Measurements from ENCODE around the gene HSD17B7. TPM values are rescaled to one million over a fixed set of nuclear protein-coding genes. Genes with fewer than 3 reads are reported as not detected.

The HSD17B7 gene
- total RNA-seq, 1 donor from 2014 or later, result 11.6 TPM

DNA sequence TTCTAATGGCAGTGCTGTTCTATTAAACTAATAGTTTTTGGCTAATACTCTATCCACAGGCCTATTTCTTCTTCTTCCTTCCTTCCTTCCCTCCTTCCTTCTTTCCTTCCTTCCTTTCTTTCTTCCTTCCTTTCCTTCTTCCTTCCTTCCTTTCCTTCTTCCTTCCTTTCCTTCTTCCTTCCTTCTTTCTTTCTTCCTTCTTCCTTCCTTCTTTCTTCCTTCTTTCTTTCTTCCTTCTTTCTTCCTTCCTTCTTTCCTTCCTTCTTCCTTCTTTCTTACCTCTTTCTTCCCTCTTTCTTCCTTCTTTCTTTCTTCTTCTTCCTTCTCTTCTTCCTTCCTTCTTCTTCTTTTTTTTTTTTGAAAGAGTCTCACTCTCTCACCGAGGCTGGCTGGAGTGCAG is 38.8 kb downstream of the HSD17B7 start:
- no peak for TF ChIP-seq CTCF (conservative IDR thresholded peaks at IDR 0.05; ENCODE audit: low read depth, low read length)
- H3K4me3 ChIP-seq (ENCODE audit: low read depth, low read length), result no peak overlapping the region
- DNase-seq (ENCODE audit: low read depth), result no peak

DNA sequence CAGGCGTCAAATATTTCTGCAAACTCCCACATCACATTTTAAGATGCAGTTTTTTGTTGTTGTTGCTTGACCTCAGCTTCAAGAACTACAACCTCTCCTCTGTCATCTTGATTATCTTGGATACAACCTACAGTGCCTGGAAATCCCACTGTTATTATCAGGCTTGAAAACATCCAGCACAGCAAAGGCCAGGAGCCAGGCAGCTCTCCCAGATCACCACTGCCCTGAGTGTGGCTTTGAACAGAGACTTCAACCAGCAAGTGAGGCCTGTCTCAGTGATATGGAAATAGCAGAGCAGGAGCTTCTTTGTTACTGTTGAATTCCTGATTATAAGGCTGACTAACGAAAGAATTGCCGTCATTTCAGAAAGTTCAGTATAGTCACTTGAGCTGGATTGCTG is 42.0 kb downstream of the HSD17B7 start:
- no peak for DNase-seq (ENCODE audit: low read depth)
- H3K4me3 ChIP-seq (ENCODE audit: low read depth, low read length), result no peak overlapping the region
- no peak for TF ChIP-seq CTCF (conservative IDR thresholded peaks at IDR 0.05; ENCODE audit: low read depth, low read length)

GRCh38 chr1:162835157-162835899 is 44.8 kb downstream of the HSD17B7 start:
- H3K4me3 ChIP-seq (ENCODE audit: low read depth, low read length), result no peak overlapping the region
- DNase-seq (ENCODE audit: low read depth), result no peak
- TF ChIP-seq CTCF (conservative IDR thresholded peaks at IDR 0.05; ENCODE audit: low read depth, low read length), result no peak

GRCh38 chr1:162838863-162839262 is 48.4 kb downstream of the HSD17B7 start:
- no peak overlapping the region for H3K4me3 ChIP-seq (ENCODE audit: low read depth, low read length)
- TF ChIP-seq CTCF (conservative IDR thresholded peaks at IDR 0.05; ENCODE audit: low read depth, low read length), result no peak
- no peak for DNase-seq (ENCODE audit: low read depth)

DNA sequence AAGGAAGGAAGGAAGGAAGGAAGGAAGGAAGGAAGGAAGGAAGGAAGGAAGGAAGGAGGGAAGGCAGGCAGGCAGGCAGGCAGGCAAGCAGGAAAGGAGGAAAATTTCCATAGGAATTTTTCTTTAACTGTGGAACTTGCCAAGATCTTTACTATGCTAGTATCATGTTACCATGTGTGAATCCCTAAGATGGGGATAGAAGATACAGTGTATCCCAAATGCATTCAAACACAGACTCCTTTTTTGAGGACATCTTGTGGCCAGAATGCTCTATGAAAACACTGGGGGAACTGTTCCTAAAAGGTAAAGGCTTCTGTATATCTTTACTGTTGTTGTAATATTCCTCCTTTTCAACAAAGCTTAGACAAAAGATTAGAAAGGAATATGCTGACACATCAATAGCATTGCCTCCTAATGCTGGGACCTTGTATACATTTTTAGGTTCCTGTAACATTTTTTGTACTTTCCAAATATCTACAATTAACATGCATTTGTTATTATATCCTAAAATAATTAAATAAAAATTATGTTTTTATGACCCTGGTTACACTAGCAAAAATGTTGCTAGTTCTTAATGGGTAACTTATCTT is 49.8 kb downstream of the HSD17B7 start:
- no peak for TF ChIP-seq CTCF (conservative IDR thresholded peaks at IDR 0.05; ENCODE audit: low read depth, low read length)
- no peak for DNase-seq (ENCODE audit: low read depth)

GRCh38 chr1:162844153-162844552 is 53.7 kb downstream of the HSD17B7 start:
- no peak for DNase-seq (ENCODE audit: low read depth)
- no peak overlapping the region for H3K4me3 ChIP-seq (ENCODE audit: low read depth, low read length)
- TF ChIP-seq CTCF (conservative IDR thresholded peaks at IDR 0.05; ENCODE audit: low read depth, low read length), result no peak

More for the DNA sequence above, 49.8 kb downstream of the HSD17B7 start:
- no peak overlapping the region for H3K4me3 ChIP-seq (ENCODE audit: low read depth, low read length)

Measured in epithelial cell of proximal tubule (primary cell).